Fibroblast of pulmonary artery (primary cell): ENCODE results near the gene PSENEN.

ENCODE experiments used
- DNase-seq: peaks from one replicate; pipeline ENCODE4 v3.0.0-alpha.2; 2010; ENCODE audit warnings: low read depth
- H3K4me3 ChIP-seq: replicated peaks from 2 replicates; pipeline ENCODE4 v1.5.1; 2011; ENCODE audit warnings: low read depth, mild to moderate bottlenecking, control low read depth, low read length, moderate library complexity
- TF ChIP-seq, protein P1 (sequence below): IDR thresholded peaks from 2 replicates; pipeline ENCODE4 v1.5.1; 2011; ENCODE audit warnings: mild to moderate bottlenecking, control low read depth, low read length, inconsistent platforms; ENCODE audit errors: missing control alignments

Gene PSENEN

DNA sequence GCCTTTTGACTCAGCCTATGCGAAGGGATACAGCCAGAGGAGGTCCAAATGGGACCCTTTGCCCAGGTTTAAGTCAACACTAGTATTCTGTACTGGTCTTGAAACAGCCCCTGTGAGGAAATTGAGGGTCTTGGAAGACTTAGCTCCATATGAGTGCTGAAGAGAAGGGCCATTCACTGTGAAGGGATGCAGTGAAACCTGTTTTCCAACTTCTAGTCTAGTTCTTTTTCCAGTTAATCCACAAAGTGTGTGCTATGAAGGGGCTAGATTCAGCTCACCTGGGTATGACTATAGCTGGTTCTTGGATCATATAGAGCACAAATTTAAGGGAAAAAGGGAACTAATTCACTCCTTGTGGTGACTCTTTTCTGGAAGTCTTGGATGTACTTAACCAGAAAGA is 37.1 kb upstream of the PSENEN start:
- TF ChIP-seq, protein P1, sequence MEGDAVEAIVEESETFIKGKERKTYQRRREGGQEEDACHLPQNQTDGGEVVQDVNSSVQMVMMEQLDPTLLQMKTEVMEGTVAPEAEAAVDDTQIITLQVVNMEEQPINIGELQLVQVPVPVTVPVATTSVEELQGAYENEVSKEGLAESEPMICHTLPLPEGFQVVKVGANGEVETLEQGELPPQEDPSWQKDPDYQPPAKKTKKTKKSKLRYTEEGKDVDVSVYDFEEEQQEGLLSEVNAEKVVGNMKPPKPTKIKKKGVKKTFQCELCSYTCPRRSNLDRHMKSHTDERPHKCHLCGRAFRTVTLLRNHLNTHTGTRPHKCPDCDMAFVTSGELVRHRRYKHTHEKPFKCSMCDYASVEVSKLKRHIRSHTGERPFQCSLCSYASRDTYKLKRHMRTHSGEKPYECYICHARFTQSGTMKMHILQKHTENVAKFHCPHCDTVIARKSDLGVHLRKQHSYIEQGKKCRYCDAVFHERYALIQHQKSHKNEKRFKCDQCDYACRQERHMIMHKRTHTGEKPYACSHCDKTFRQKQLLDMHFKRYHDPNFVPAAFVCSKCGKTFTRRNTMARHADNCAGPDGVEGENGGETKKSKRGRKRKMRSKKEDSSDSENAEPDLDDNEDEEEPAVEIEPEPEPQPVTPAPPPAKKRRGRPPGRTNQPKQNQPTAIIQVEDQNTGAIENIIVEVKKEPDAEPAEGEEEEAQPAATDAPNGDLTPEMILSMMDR = no peak
- DNase-seq = no peak
- no peak overlapping the region for H3K4me3 ChIP-seq

DNA sequence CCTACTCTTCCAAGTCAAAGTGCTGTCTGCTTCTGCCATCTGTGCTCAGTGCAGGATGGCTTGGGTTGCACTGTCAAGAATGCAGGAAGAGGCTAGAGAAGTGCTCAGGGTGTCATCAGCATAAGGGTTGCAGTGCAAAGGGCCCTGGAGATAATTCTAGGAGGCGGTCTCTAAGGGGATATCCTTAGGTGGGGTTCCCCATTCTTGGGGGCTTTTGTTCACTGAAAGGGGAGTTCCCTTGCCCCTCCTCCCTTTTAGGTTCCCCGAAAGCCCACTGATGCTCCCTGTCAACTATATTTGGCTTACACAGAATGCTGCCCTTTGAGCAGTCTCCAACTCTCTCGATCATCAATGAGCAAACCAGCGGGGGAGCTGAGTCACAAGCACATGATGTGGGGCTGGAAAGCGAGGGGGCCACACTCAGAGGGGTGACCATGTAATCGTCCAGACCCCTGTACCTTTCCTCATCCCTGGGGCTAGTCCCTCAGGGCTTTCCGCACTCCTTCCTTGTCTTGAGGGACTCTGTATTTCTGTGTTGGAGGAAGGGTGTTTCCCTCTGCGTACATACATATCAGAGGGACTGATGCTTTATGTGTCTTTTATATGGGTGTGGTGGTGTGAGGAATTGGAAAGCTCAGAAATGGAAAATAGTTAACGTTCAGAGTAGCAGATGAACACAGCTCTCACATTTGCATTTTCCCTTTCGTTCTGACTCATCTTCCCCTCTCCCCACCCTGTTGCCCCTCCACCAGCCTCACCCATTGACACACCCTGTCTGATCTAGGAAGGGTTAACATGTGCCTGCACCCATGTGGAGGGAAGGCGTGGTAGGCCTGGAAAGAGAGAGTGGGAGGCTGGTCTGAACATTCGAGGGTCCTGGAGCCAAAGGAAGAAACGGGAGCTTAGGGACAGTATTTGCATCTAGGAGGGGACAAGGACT is 34.4 kb upstream of the PSENEN start:
- no peak for DNase-seq
- H3K4me3 ChIP-seq = no peak overlapping the region
- TF ChIP-seq, protein P1 = no peak

DNA sequence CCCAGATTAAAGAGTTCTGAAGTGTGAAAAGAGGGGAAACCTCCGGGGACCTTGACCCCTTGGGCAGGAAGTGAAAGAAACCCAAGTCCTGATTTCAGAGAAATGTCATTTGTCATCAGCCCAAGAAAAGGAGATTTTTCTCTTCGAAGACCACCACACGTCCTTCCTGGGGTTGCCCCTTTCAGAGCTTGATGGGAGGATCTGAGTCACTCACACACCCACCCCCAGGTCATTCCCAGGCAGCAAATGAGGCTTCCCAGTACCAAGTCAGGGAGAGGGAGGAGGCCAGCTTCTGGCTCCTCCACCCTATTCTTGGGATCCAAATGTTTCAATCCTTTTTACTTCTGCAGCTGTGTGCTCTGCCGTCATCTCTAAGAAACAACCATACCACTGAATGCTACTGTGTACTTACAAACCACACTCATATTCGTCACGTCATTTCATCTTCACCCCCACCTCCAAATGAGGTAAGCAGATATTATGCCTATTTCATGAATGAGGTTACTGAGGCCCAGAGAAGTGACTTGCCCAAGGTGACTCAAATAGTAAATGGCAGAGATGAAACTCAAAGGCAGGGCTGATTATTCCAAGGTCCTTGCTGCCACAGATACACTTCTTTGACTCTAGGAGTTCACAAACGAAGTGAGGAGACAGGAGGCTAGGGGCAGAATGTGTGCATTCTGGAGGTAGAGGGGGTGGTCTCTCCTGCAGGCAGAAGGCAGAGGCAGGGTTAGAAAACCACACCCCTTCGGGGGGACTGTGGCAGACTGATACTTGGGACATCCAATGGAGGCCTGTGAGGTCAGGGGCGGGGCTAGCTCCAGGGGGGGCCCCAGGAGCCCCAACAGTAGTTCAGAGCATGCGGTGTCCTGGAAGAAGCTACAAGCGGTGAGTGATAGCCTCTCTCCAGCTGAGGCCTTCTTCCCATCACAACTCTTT is 32.6 kb upstream of the PSENEN start:
- no peak overlapping the region for H3K4me3 ChIP-seq
- TF ChIP-seq, protein P1 = no peak
- DNase-seq = no peak

DNA sequence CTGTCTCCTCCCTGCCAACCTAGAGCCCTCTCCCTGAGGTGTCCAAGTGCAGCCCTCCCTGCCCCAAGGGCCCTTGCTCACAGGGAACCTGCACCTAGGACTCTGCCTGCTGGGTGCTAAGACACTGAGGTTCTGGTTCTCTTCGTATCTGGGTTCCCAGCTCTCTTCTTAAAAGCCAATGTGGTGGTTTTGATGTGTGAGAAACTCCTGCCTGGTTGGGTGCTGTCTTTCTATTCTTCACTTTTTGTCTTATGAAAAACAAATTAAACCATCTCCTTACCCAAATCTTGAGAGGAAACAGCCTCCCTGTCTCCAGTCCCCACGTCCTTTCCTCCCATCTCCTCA is 32.0 kb upstream of the PSENEN start:
- no peak overlapping the region for H3K4me3 ChIP-seq
- DNase-seq = no peak
- TF ChIP-seq, protein P1 = no peak

DNA sequence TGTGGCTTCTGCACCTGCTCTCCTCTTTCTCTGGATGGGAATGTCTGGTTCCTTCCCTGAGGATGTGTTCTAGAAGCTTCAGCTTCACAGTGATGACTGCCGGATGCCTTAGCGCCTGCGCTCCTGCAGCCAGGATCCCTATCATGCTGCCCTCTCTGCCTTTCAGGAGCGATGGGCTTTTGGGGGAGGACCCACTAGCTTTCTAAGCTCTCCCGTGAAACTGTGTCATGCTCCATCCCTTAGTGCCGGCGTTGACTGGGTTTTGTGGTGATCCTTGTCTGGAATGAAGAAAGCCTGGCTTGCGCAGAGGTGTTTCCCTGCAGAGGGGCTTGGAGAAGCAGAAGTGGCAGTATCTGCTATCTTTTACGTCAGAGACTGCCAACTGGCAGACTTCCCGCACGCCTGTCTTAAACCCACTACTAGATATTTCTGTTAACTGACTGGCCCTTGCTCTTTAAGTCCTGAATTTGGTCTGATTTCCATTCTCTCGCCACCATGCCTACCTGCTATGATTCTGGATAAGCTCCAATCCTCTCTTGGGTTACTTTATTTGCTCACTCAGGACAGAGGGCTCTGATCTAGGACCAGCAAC is 31.5 kb upstream of the PSENEN start:
- no peak for DNase-seq
- H3K4me3 ChIP-seq = no peak overlapping the region
- TF ChIP-seq, protein P1 = no peak

DNA sequence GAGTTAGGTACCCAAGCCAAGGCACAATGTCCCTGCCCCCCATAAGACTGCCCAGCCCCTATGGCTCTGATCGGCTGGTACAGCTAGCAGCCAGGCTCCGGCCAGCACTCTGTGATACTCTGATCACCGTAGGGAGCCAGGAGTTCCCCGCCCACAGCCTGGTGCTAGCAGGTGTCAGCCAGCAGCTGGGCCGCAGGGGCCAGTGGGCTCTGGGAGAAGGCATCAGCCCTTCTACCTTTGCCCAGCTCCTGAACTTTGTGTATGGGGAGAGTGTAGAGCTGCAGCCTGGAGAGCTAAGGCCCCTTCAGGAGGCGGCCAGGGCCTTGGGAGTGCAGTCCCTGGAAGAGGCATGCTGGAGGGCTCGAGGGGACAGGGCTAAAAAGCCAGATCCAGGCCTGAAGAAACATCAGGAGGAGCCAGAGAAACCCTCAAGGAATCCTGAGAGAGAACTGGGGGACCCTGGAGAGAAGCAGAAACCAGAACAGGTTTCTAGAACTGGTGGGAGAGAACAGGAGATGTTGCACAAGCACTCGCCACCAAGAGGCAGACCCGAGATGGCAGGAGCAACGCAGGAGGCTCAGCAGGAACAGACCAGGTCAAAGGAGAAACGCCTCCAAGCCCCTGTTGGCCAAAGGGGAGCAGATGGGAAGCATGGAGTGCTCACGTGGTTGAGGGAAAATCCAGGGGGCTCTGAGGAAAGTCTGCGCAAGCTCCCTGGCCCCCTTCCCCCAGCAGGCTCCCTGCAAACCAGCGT is 30.7 kb upstream of the PSENEN start:
- no peak overlapping the region for H3K4me3 ChIP-seq
- TF ChIP-seq, protein P1 = no peak
- no peak for DNase-seq
